Fibroblast of skin of back (primary cell): ENCODE measurements around the gene LARP4.
"Not testable (repeated sequence)": the region's sequence is repeated elsewhere in the genome, so short reads cannot be mapped to it uniquely, and the experiment has no call there.

Experiments used
- DNase-seq: peaks from one replicate; pipeline ENCODE4 v3.0.0-alpha.2; 2013

The LARP4 gene

GRCh38 chr12:50483488-50483887, 82.8 kb downstream of the LARP4 start:
- DNase-seq, result no peak

GRCh38 chr12:50488801-50489200, 88.1 kb downstream of the LARP4 start:
- peak; percentile 21 for DNase-seq

GRCh38 chr12:50498119-50498518, 97.4 kb downstream of the LARP4 start:
- not testable (repeated sequence) for DNase-seq

- DNase-seq, result peak; percentile 87
Observed at GRCh38 chr12:50504798-50505674, 104.4 kb downstream of the LARP4 start, which contains the start of gene DIP2B. Gene DIP2B (plus strand): TSS chr12:50504985. CDS start chr12:50505141, 156 bp downstream.

GRCh38 chr12:50505675-50506530, 105.2 kb downstream of the LARP4 start:
- no peak for DNase-seq

GRCh38 chr12:50506753-50507473, 106.2 kb downstream of the LARP4 start:
- no peak for DNase-seq

GRCh38 chr12:50507474-50507838, 106.8 kb downstream of the LARP4 start:
- DNase-seq, result no peak

GRCh38 chr12:50507930-50508329, 107.2 kb downstream of the LARP4 start:
- DNase-seq, result no peak

- DNase-seq, result no peak
Observed at GRCh38 chr12:50508414-50508813, 107.7 kb downstream of the LARP4 start.

GRCh38 chr12:50508970-50509663, 108.4 kb downstream of the LARP4 start:
- no peak for DNase-seq

- no peak for DNase-seq
Observed at GRCh38 chr12:50514526-50515276, 114.0 kb downstream of the LARP4 start.

- DNase-seq, result no peak
Observed at GRCh38 chr12:50515587-50515986, 114.9 kb downstream of the LARP4 start.

GRCh38 chr12:50517421-50518048, 116.8 kb downstream of the LARP4 start:
- DNase-seq, result peak; percentile 44

GRCh38 chr12:50518090-50518489, 117.4 kb downstream of the LARP4 start:
- no peak for DNase-seq

- no peak for DNase-seq
Observed at GRCh38 chr12:50519353-50519752, 118.7 kb downstream of the LARP4 start.

GRCh38 chr12:50520416-50521207, 119.9 kb downstream of the LARP4 start:
- no peak for DNase-seq

- not testable (repeated sequence) for DNase-seq
Observed at GRCh38 chr12:50521781-50522180, 121.1 kb downstream of the LARP4 start.

GRCh38 chr12:50523772-50524171, 123.1 kb downstream of the LARP4 start:
- no peak for DNase-seq

- DNase-seq, result no peak
Observed at GRCh38 chr12:50524621-50525020, 123.9 kb downstream of the LARP4 start.

- no peak for DNase-seq
Observed at GRCh38 chr12:50525422-50525821, 124.7 kb downstream of the LARP4 start.
